HL-60 (cell line): ENCODE results near the gene TIGD1.

ENCODE experiments used
- CTCF ChIP-seq: IDR thresholded peaks from one replicate; pipeline ENCODE4 v1.5.1; 2011; ENCODE audit warnings: low read length, control low read depth, inconsistent platforms; ENCODE audit not compliant: insufficient read depth
- POLR2AphosphoS5 ChIP-seq: IDR thresholded peaks from 2 replicates; pipeline ENCODE4 v1.6.1; 2012; ENCODE audit warnings: low read depth

GRCh38 chr2:232549655-232550353 lies 553 bp downstream of the TIGD1 start:
- TF ChIP-seq POLR2AphosphoS5 (no peak), CTCF (no peak)
